WTC11 (cell line): Measurements from ENCODE around the gene TMC4. TPM values are rescaled to one million over a fixed set of nuclear protein-coding genes. Genes with fewer than 3 reads are reported as not detected.

Source experiments
- ATAC-seq: fragments of 200-7000 bp; cut with Tn5 transposase; 2 replicates; pipeline ENCODE4 v1.10.0; 2021; ENCODE audit warnings: mild to moderate bottlenecking, moderate library complexity
- CTCF ChIA-PET: fragments of 300-600 bp; sonication (Branson Sonifier 250); formaldehyde crosslinking; loops from one replicate; lab custom pipeline; 2021; ENCODE audit warnings: antibody characterized with exemption; lab: Charles Lee
- POLR2A ChIA-PET: fragments of 350-600 bp; sonication (Branson Sonifier 250); formaldehyde crosslinking; loops from one replicate; lab custom pipeline; 2021; ENCODE audit warnings: antibody characterized with exemption; lab: Charles Lee
- DNase-seq: peaks from one replicate; pipeline ENCODE4 v3.0.0; 2021; ENCODE audit warnings: low spot score
- H3K27ac Mint-ChIP-seq: 2 replicates; pipeline ENCODE4 v1.8.0; 2021; ENCODE audit warnings: mixed read lengths
- H3K27me3 Mint-ChIP-seq: 2 replicates; pipeline ENCODE4 v1.8.0; 2021; ENCODE audit warnings: low read depth, mild to moderate bottlenecking, moderate library complexity, mixed read lengths
- H3K36me3 Mint-ChIP-seq: 2 replicates; pipeline ENCODE4 v1.8.0; 2021; ENCODE audit warnings: mixed read lengths
- H3K4me1 Mint-ChIP-seq: 2 replicates; pipeline ENCODE4 v1.8.0; 2022; ENCODE audit warnings: mixed read lengths
- H3K4me3 Mint-ChIP-seq: 2 replicates; pipeline ENCODE4 v1.8.0; 2021; ENCODE audit warnings: mild to moderate bottlenecking, moderate library complexity, mixed read lengths
- H3K9me3 Mint-ChIP-seq: 2 replicates; pipeline ENCODE4 v1.8.0; 2021; ENCODE audit warnings: mixed read lengths
- CREB1 ChIP-seq: sonication (generic); formaldehyde crosslinking; IDR thresholded peaks from 2 replicates; pipeline ENCODE4 v1.8.0; 2023; ENCODE audit warnings: mild to moderate bottlenecking, missing genetic modification reagents
- GRHL2 ChIP-seq: fragments of 250-450 bp; sonication (Bioruptor Pico); IDR thresholded peaks from 2 replicates; pipeline ENCODE4 v1.8.0; 2022; ENCODE audit warnings: mild to moderate bottlenecking, moderate library complexity; ENCODE audit not compliant: insufficient replicate concordance, severe bottlenecking
- HMGA2 ChIP-seq: fragments of 250-450 bp; sonication (Bioruptor Pico); IDR thresholded peaks from 2 replicates; pipeline ENCODE4 v1.4.0; 2021; ENCODE audit warnings: mild to moderate bottlenecking, moderate library complexity
- IRF2 ChIP-seq: sonication (generic); formaldehyde crosslinking; IDR thresholded peaks from 2 replicates; pipeline ENCODE4 v1.8.0; 2022; ENCODE audit warnings: low read depth, missing genetic modification reagents, borderline replicate concordance
- JUN ChIP-seq: sonication (generic); formaldehyde crosslinking; IDR thresholded peaks from 2 replicates; pipeline ENCODE4 v1.8.0; 2023; ENCODE audit warnings: mild to moderate bottlenecking, missing genetic modification reagents
- SMAD4 ChIP-seq: sonication (generic); formaldehyde crosslinking; IDR thresholded peaks from 2 replicates; pipeline ENCODE4 v1.8.0; 2022; ENCODE audit warnings: mild to moderate bottlenecking, missing genetic modification reagents
- SP1 ChIP-seq: sonication (generic); formaldehyde crosslinking; conservative IDR thresholded peaks from 2 replicates; pipeline ENCODE4 v1.8.1; 2022; ENCODE audit warnings: missing genetic modification reagents
- TEAD1 ChIP-seq: sonication (generic); formaldehyde crosslinking; IDR thresholded peaks from 2 replicates; pipeline ENCODE4 v1.8.0; 2022; ENCODE audit warnings: mild to moderate bottlenecking, missing genetic modification reagents
- ZNF121 ChIP-seq: sonication (generic); formaldehyde crosslinking; IDR thresholded peaks from 2 replicates; pipeline ENCODE4 v1.8.0; 2023; ENCODE audit warnings: missing genetic modification reagents
- ZNF138 ChIP-seq: sonication (generic); formaldehyde crosslinking; conservative IDR thresholded peaks from 2 replicates; pipeline ENCODE4 v1.8.1; 2022; ENCODE audit warnings: mild to moderate bottlenecking, moderate library complexity, missing genetic modification reagents
- ZNF423 ChIP-seq: fragments of 250-450 bp; sonication (Bioruptor Pico); IDR thresholded peaks from 2 replicates; pipeline ENCODE4 v2.1.2; 2022; ENCODE audit warnings: mild to moderate bottlenecking, moderate library complexity
- total RNA-seq: library from RNA; stranded (reverse); gene quantifications from 3 replicates; pipeline ENCODE4 v1.2.3, GENCODE V29; 2021
- TF ChIP-seq, protein P1 (sequence below): fragments of 250-450 bp; sonication (Bioruptor Pico); IDR thresholded peaks from 2 replicates; pipeline ENCODE4 v1.9.0; 2021; ENCODE audit warnings: mild to moderate bottlenecking, borderline replicate concordance
- TF ChIP-seq, protein P2 (sequence below): fragments of 250-450 bp; sonication (Bioruptor Pico); IDR thresholded peaks from 2 replicates; pipeline ENCODE4 v1.9.0; 2021; ENCODE audit warnings: mild to moderate bottlenecking
- TF ChIP-seq, protein P3 (sequence below): sonication (generic); formaldehyde crosslinking; IDR thresholded peaks from 2 replicates; pipeline ENCODE4 v1.8.0; 2022; ENCODE audit warnings: mild to moderate bottlenecking, missing genetic modification reagents
- TF ChIP-seq, protein P4 (sequence below): fragments of 250-450 bp; sonication (Bioruptor Pico); conservative IDR thresholded peaks from 2 replicates; pipeline ENCODE4 v1.9.0; 2021; ENCODE audit warnings: mild to moderate bottlenecking
- TF ChIP-seq, protein P5 (sequence below): sonication (generic); formaldehyde crosslinking; IDR thresholded peaks from 2 replicates; pipeline ENCODE4 v1.8.1; 2022; ENCODE audit warnings: missing genetic modification reagents, borderline replicate concordance
- TF ChIP-seq, protein P6 (sequence below): fragments of 250-450 bp; sonication (Bioruptor Pico); IDR thresholded peaks from 2 replicates; pipeline ENCODE4 v1.9.0; 2021; ENCODE audit warnings: mild to moderate bottlenecking

TMC4 gene
- total RNA-seq, 1 experiment from 2014 or later = 9.3 TPM

DNA sequence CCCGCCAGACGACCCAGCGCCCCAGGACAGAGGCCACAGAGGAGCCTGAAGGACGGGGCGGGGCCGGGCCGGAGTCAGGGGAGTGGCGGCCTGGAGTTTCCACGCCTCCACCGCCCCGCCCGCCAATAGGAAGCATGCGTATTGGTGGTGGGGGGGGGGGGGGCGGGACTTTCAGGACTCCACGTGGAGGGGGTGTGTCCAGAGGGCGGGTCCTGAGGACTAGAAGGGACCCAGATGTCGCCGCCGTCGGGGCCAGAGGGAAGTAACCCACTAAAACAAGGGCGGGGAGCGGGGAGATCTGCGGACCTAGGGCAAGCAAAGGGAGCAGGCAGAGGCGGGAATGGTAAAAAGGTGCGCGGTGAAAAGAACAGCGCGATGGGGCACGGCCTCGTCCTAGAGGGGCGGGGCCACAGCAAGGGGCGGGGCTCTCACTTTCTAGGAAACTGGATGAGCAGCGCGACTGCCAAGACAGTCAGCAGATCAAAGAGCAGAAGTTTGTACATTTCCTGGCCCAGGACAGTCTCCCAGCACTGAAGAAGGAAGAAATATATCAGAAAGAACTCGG, 10.6 kb downstream of the TMC4 start:
- H3K27ac Mint-ChIP-seq = peak overlapping the region; percentile 95
- ATAC-seq (peak; percentile 13), DNase-seq (peak; percentile 87)
- TF ChIP-seq SP1 (CRISPR knock-in tag) = peak; percentile 61; the same call in 1 of the 2 replicates
- no peak for TF ChIP-seq IRF2 (CRISPR knock-in tag)
- CTCF ChIA-PET = interaction anchor here (0.6 kb wide), 1 partner anchor 11 kb away, joined by 3 read pairs; the partner anchor contains the start of gene TMC4
- peaks cover 43% of the 10 kb centered on the region for H3K27me3 Mint-ChIP-seq
- H3K36me3 Mint-ChIP-seq = 0 out of 2 replicates have a peak, but pooled peaks cover 2% of the 10 kb centered on the region
- POLR2A ChIA-PET = no interaction called here
- H3K4me1 Mint-ChIP-seq = peaks cover 36% of the 10 kb centered on the region
- H3K4me3 Mint-ChIP-seq = peak overlapping the region; percentile 100
- H3K9me3 Mint-ChIP-seq = no peaks in the 10 kb centered on the region

DNA sequence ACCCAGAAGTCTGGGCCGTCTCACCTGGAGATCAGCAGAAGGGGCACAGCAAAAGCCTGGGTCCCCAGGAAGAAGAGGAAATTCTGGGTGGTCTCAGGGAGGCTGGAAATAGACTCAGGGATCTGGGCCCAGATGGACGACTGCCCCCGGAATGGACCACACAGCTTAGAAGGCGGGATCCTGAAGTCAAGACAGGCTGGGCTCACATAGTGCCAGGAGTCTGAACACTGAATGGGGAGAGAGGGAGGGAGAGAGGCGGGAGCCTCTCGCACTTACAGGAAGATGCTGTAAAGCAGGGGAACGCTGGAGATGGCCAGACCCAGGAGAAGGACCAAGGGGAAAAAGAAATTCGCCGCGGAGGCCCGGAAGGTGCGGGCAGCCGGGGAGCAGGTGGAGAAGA, 12.1 kb downstream of the TMC4 start:
- Mint-ChIP-seq H3K27me3 (peaks cover 36% of the 10 kb centered on the region), H3K4me3 (peak overlapping the region; percentile 100), H3K36me3 (peaks cover 11% of the 10 kb centered on the region), H3K9me3 (no peaks in the 10 kb centered on the region), H3K27ac (peak overlapping the region; percentile 99), H3K4me1 (peaks cover 36% of the 10 kb centered on the region)
- ChIA-PET CTCF (interaction anchor here (0.8 to 1.9 kb wide), 4 partner anchors 24 to 202 kb away, joined by 3 to 5 read pairs (median 4); no protein-coding TSS in a partner anchor), POLR2A (interaction anchor here (2.2 kb wide), 1 partner anchor 24 kb away, joined by 10 read pairs; the partner anchor contains the start of gene CNOT3)
- ATAC-seq (no peak), DNase-seq (no peak)
- TF ChIP-seq SMAD4 (CRISPR knock-in tag) (no peak), CREB1 (CRISPR knock-in tag) (no peak), TEAD1 (CRISPR knock-in tag) (no peak), HMGA2 (CRISPR knock-in tag) (no peak), ZNF423 (CRISPR knock-in tag) (no peak), ZNF138 (CRISPR knock-in tag) (no peak), JUN (CRISPR knock-in tag) (no peak), ZNF121 (CRISPR knock-in tag) (no peak), GRHL2 (CRISPR knock-in tag) (no peak)
- TF ChIP-seq, protein P1, sequence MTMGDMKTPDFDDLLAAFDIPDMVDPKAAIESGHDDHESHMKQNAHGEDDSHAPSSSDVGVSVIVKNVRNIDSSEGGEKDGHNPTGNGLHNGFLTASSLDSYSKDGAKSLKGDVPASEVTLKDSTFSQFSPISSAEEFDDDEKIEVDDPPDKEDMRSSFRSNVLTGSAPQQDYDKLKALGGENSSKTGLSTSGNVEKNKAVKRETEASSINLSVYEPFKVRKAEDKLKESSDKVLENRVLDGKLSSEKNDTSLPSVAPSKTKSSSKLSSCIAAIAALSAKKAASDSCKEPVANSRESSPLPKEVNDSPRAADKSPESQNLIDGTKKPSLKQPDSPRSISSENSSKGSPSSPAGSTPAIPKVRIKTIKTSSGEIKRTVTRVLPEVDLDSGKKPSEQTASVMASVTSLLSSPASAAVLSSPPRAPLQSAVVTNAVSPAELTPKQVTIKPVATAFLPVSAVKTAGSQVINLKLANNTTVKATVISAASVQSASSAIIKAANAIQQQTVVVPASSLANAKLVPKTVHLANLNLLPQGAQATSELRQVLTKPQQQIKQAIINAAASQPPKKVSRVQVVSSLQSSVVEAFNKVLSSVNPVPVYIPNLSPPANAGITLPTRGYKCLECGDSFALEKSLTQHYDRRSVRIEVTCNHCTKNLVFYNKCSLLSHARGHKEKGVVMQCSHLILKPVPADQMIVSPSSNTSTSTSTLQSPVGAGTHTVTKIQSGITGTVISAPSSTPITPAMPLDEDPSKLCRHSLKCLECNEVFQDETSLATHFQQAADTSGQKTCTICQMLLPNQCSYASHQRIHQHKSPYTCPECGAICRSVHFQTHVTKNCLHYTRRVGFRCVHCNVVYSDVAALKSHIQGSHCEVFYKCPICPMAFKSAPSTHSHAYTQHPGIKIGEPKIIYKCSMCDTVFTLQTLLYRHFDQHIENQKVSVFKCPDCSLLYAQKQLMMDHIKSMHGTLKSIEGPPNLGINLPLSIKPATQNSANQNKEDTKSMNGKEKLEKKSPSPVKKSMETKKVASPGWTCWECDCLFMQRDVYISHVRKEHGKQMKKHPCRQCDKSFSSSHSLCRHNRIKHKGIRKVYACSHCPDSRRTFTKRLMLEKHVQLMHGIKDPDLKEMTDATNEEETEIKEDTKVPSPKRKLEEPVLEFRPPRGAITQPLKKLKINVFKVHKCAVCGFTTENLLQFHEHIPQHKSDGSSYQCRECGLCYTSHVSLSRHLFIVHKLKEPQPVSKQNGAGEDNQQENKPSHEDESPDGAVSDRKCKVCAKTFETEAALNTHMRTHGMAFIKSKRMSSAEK (CRISPR knock-in tag) = no peak
- TF ChIP-seq, protein P2, sequence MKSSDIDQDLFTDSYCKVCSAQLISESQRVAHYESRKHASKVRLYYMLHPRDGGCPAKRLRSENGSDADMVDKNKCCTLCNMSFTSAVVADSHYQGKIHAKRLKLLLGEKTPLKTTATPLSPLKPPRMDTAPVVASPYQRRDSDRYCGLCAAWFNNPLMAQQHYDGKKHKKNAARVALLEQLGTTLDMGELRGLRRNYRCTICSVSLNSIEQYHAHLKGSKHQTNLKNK (CRISPR knock-in tag) = no peak
- TF ChIP-seq, protein P3, sequence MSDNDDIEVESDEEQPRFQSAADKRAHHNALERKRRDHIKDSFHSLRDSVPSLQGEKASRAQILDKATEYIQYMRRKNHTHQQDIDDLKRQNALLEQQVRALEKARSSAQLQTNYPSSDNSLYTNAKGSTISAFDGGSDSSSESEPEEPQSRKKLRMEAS = no peak
- TF ChIP-seq, protein P4, sequence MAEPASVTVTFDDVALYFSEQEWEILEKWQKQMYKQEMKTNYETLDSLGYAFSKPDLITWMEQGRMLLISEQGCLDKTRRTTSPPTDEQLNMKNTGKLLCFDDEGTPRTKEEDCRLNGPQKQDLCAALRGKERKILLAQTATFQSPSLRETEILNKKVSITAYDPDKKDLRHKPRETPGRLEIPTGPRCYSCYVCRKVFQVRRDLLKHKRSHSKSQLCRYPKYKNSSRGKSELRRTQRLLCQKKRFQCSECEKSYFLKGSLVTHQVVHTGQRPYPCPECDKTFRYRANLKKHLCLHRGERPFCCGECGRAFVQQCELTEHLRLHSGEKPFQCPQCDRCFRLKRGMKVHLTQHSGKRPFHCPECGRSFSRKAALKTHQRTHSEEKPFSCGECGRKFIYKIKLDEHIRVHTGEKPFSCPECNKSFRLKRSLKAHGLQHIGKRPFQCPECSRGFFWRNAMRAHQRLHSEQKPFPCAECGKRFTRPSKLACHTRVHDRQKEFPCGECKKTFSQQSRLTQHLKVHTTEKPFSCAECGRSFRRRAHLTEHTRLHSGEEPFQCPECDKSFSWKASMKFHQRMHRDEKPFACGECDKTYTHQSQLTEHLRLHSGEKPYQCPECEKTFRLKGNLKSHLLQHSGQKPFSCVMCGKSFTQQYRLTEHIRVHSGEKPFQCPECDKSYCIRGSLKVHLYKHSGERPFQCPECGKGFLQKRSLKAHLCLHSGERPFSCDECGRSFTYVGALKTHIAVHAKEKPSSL (CRISPR knock-in tag) = no peak
- TF ChIP-seq, protein P5, sequence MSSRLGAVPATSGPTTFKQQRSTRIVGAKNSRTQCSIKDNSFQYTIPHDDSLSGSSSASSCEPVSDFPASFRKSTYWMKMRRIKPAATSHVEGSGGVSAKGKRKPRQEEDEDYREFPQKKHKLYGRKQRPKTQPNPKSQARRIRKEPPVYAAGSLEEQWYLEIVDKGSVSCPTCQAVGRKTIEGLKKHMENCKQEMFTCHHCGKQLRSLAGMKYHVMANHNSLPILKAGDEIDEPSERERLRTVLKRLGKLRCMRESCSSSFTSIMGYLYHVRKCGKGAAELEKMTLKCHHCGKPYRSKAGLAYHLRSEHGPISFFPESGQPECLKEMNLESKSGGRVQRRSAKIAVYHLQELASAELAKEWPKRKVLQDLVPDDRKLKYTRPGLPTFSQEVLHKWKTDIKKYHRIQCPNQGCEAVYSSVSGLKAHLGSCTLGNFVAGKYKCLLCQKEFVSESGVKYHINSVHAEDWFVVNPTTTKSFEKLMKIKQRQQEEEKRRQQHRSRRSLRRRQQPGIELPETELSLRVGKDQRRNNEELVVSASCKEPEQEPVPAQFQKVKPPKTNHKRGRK (CRISPR knock-in tag) = no peak
- TF ChIP-seq, protein P6, sequence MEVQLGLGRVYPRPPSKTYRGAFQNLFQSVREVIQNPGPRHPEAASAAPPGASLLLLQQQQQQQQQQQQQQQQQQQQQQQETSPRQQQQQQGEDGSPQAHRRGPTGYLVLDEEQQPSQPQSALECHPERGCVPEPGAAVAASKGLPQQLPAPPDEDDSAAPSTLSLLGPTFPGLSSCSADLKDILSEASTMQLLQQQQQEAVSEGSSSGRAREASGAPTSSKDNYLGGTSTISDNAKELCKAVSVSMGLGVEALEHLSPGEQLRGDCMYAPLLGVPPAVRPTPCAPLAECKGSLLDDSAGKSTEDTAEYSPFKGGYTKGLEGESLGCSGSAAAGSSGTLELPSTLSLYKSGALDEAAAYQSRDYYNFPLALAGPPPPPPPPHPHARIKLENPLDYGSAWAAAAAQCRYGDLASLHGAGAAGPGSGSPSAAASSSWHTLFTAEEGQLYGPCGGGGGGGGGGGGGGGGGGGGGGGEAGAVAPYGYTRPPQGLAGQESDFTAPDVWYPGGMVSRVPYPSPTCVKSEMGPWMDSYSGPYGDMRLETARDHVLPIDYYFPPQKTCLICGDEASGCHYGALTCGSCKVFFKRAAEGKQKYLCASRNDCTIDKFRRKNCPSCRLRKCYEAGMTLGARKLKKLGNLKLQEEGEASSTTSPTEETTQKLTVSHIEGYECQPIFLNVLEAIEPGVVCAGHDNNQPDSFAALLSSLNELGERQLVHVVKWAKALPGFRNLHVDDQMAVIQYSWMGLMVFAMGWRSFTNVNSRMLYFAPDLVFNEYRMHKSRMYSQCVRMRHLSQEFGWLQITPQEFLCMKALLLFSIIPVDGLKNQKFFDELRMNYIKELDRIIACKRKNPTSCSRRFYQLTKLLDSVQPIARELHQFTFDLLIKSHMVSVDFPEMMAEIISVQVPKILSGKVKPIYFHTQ (CRISPR knock-in tag) = no peak
